WTC11 (cell line): Measurements from ENCODE around the gene F10. TPM values are rescaled to one million over a fixed set of nuclear protein-coding genes. Genes with fewer than 3 reads are reported as not detected.

Experiments
- ATAC-seq: fragments of 200-7000 bp; cut with Tn5 transposase; 2 replicates; pipeline ENCODE4 v1.10.0; 2021; ENCODE audit warnings: mild to moderate bottlenecking, moderate library complexity
- CTCF ChIA-PET: fragments of 300-600 bp; sonication (Branson Sonifier 250); formaldehyde crosslinking; loops from one replicate; lab custom pipeline; 2021; ENCODE audit warnings: antibody characterized with exemption; lab: Charles Lee
- POLR2A ChIA-PET: fragments of 350-600 bp; sonication (Branson Sonifier 250); formaldehyde crosslinking; loops from one replicate; lab custom pipeline; 2021; ENCODE audit warnings: antibody characterized with exemption; lab: Charles Lee
- DNase-seq: peaks from one replicate; pipeline ENCODE4 v3.0.0; 2021; ENCODE audit warnings: low spot score
- H3K27ac Mint-ChIP-seq: 2 replicates; pipeline ENCODE4 v1.8.0; 2021; ENCODE audit warnings: mixed read lengths
- H3K27me3 Mint-ChIP-seq: 2 replicates; pipeline ENCODE4 v1.8.0; 2021; ENCODE audit warnings: low read depth, mild to moderate bottlenecking, moderate library complexity, mixed read lengths
- H3K36me3 Mint-ChIP-seq: 2 replicates; pipeline ENCODE4 v1.8.0; 2021; ENCODE audit warnings: mixed read lengths
- H3K4me1 Mint-ChIP-seq: 2 replicates; pipeline ENCODE4 v1.8.0; 2022; ENCODE audit warnings: mixed read lengths
- H3K4me3 Mint-ChIP-seq: 2 replicates; pipeline ENCODE4 v1.8.0; 2021; ENCODE audit warnings: mild to moderate bottlenecking, moderate library complexity, mixed read lengths
- H3K9me3 Mint-ChIP-seq: 2 replicates; pipeline ENCODE4 v1.8.0; 2021; ENCODE audit warnings: mixed read lengths
- ATF1 ChIP-seq: sonication (generic); formaldehyde crosslinking; IDR thresholded peaks from 2 replicates; pipeline ENCODE4 v1.8.1; 2023; ENCODE audit warnings: mild to moderate bottlenecking, moderate library complexity, missing genetic modification reagents
- CREB1 ChIP-seq: sonication (generic); formaldehyde crosslinking; IDR thresholded peaks from 2 replicates; pipeline ENCODE4 v1.8.0; 2023; ENCODE audit warnings: mild to moderate bottlenecking, missing genetic modification reagents
- CREM ChIP-seq: sonication (generic); formaldehyde crosslinking; IDR thresholded peaks from 2 replicates; pipeline ENCODE4 v1.8.1; 2022; ENCODE audit warnings: mild to moderate bottlenecking, missing genetic modification reagents, moderate library complexity
- FOXP1 ChIP-seq: sonication (generic); formaldehyde crosslinking; IDR thresholded peaks from 2 replicates; pipeline ENCODE4 v1.8.0; 2022; ENCODE audit warnings: missing genetic modification reagents, mild to moderate bottlenecking, moderate library complexity, borderline replicate concordance
- HMGA2 ChIP-seq: fragments of 250-450 bp; sonication (Bioruptor Pico); IDR thresholded peaks from 2 replicates; pipeline ENCODE4 v1.4.0; 2021; ENCODE audit warnings: mild to moderate bottlenecking, moderate library complexity
- ZNF121 ChIP-seq: sonication (generic); formaldehyde crosslinking; IDR thresholded peaks from 2 replicates; pipeline ENCODE4 v1.8.0; 2023; ENCODE audit warnings: missing genetic modification reagents
- ZNF219 ChIP-seq: sonication (generic); formaldehyde crosslinking; IDR thresholded peaks from 2 replicates; pipeline ENCODE4 v1.8.0; 2023; ENCODE audit warnings: missing genetic modification reagents, mild to moderate bottlenecking, borderline replicate concordance
- ZNF317 ChIP-seq: sonication (generic); formaldehyde crosslinking; IDR thresholded peaks from 2 replicates; pipeline ENCODE4 v1.8.1; 2023; ENCODE audit warnings: low read depth, mild to moderate bottlenecking, moderate library complexity, missing genetic modification reagents, borderline replicate concordance
- ZNF671 ChIP-seq: fragments of 250-450 bp; sonication (Bioruptor Pico); IDR thresholded peaks from 2 replicates; pipeline ENCODE4 v1.8.0; 2021; ENCODE audit warnings: mild to moderate bottlenecking
- total RNA-seq: library from RNA; stranded (reverse); gene quantifications from 3 replicates; pipeline ENCODE4 v1.2.3, GENCODE V29; 2021
- TF ChIP-seq, protein P1 (sequence below): fragments of 250-450 bp; sonication (Bioruptor Pico); IDR thresholded peaks from 2 replicates; pipeline ENCODE4 v1.9.0; 2021; ENCODE audit warnings: mild to moderate bottlenecking
- TF ChIP-seq, protein P2 (sequence below): fragments of 200-600 bp; IDR thresholded peaks from 2 replicates; pipeline ENCODE4 v1.8.0; 2022; ENCODE audit warnings: antibody characterized with exemption
- TF ChIP-seq, protein P3 (sequence below): sonication (generic); formaldehyde crosslinking; IDR thresholded peaks from 2 replicates; pipeline ENCODE4 v1.8.1; 2023; ENCODE audit warnings: mild to moderate bottlenecking, missing genetic modification reagents
- TF ChIP-seq, protein P4 (sequence below): sonication (generic); formaldehyde crosslinking; IDR thresholded peaks from 2 replicates; pipeline ENCODE4 v1.8.1; 2022; ENCODE audit warnings: mild to moderate bottlenecking, moderate library complexity, missing genetic modification reagents
- TF ChIP-seq, protein P5 (sequence below): fragments of 250-450 bp; sonication (Bioruptor Pico); IDR thresholded peaks from 2 replicates; pipeline ENCODE4 v1.9.0; 2021; ENCODE audit warnings: mild to moderate bottlenecking, borderline replicate concordance
- TF ChIP-seq, protein P6 (sequence below): sonication (generic); formaldehyde crosslinking; IDR thresholded peaks from 2 replicates; pipeline ENCODE4 v1.8.0; 2023; ENCODE audit warnings: missing genetic modification reagents, mild to moderate bottlenecking, borderline replicate concordance

F10 gene
- total RNA-seq, 1 experiment from 2014 or later: 0.87 TPM

DNA sequence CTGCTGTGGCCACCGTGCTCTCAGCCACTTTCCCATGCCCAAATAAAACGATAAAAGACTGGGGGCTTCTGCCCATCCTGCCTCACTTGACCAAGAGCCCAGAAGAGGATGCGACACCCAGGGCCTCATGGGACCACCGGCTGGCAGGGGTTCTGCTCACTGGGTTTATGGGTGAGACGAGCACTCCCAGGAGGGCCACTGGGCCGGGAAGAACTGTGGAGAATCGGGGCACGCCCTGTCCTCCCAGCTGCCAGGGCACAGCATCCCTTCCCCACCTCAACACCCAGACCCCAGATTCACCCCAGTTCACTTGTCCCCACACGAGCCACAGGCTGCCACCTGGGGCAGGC lies 4.7 kb upstream of the F10 start (continued):
- TF ChIP-seq ZNF219 (CRISPR knock-in tag): no peak
- TF ChIP-seq ZNF317 (CRISPR knock-in tag): no peak
- TF ChIP-seq, protein P1, sequence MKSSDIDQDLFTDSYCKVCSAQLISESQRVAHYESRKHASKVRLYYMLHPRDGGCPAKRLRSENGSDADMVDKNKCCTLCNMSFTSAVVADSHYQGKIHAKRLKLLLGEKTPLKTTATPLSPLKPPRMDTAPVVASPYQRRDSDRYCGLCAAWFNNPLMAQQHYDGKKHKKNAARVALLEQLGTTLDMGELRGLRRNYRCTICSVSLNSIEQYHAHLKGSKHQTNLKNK (CRISPR knock-in tag): no peak
- TF ChIP-seq HMGA2 (CRISPR knock-in tag): no peak
- TF ChIP-seq, all 79 proteins: peak for 0

DNA sequence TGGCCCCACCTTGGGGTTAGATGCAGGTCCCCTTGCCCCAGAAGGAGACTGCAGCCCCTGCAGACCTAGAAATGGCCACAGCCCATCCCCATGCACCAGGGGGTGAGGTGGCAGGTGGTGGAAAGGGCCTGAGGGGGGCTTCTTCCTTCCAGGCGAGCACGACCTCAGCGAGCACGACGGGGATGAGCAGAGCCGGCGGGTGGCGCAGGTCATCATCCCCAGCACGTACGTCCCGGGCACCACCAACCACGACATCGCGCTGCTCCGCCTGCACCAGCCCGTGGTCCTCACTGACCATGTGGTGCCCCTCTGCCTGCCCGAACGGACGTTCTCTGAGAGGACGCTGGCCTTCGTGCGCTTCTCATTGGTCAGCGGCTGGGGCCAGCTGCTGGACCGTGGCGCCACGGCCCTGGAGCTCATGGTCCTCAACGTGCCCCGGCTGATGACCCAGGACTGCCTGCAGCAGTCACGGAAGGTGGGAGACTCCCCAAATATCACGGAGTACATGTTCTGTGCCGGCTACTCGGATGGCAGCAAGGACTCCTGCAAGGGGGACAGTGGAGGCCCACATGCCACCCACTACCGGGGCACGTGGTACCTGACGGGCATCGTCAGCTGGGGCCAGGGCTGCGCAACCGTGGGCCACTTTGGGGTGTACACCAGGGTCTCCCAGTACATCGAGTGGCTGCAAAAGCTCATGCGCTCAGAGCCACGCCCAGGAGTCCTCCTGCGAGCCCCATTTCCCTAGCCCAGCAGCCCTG lies 4.2 kb upstream of the F10 start:
- no peak for ATAC-seq
- no peak overlapping the region for H3K27ac Mint-ChIP-seq
- 0 out of 2 replicates have a peak, but pooled peaks cover 2% of the 10 kb centered on the region for H3K36me3 Mint-ChIP-seq
- no peak for DNase-seq
- POLR2A ChIA-PET: no interaction called here
- CTCF ChIA-PET: interaction anchor here (0.7 kb wide), 1 partner anchor 28 kb away, joined by 3 read pairs; no protein-coding TSS in a partner anchor
- peaks cover 6% of the 10 kb centered on the region for H3K27me3 Mint-ChIP-seq
- H3K4me1 Mint-ChIP-seq: peaks cover 9% of the 10 kb centered on the region
- H3K4me3 Mint-ChIP-seq: no peak overlapping the region
- no peak for TF ChIP-seq FOXP1 (CRISPR knock-in tag)
- TF ChIP-seq ZNF671 (CRISPR knock-in tag): no peak
- TF ChIP-seq, protein P2, sequence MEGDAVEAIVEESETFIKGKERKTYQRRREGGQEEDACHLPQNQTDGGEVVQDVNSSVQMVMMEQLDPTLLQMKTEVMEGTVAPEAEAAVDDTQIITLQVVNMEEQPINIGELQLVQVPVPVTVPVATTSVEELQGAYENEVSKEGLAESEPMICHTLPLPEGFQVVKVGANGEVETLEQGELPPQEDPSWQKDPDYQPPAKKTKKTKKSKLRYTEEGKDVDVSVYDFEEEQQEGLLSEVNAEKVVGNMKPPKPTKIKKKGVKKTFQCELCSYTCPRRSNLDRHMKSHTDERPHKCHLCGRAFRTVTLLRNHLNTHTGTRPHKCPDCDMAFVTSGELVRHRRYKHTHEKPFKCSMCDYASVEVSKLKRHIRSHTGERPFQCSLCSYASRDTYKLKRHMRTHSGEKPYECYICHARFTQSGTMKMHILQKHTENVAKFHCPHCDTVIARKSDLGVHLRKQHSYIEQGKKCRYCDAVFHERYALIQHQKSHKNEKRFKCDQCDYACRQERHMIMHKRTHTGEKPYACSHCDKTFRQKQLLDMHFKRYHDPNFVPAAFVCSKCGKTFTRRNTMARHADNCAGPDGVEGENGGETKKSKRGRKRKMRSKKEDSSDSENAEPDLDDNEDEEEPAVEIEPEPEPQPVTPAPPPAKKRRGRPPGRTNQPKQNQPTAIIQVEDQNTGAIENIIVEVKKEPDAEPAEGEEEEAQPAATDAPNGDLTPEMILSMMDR: no peak
- TF ChIP-seq, protein P3, sequence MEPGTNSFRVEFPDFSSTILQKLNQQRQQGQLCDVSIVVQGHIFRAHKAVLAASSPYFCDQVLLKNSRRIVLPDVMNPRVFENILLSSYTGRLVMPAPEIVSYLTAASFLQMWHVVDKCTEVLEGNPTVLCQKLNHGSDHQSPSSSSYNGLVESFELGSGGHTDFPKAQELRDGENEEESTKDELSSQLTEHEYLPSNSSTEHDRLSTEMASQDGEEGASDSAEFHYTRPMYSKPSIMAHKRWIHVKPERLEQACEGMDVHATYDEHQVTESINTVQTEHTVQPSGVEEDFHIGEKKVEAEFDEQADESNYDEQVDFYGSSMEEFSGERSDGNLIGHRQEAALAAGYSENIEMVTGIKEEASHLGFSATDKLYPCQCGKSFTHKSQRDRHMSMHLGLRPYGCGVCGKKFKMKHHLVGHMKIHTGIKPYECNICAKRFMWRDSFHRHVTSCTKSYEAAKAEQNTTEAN: no peak
- TF ChIP-seq, protein P4, sequence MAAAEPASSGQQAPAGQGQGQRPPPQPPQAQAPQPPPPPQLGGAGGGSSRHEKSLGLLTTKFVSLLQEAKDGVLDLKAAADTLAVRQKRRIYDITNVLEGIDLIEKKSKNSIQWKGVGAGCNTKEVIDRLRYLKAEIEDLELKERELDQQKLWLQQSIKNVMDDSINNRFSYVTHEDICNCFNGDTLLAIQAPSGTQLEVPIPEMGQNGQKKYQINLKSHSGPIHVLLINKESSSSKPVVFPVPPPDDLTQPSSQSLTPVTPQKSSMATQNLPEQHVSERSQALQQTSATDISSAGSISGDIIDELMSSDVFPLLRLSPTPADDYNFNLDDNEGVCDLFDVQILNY: no peak
- no peak for TF ChIP-seq ZNF121 (CRISPR knock-in tag)
- TF ChIP-seq ATF1 (CRISPR knock-in tag): no peak
- TF ChIP-seq, protein P5, sequence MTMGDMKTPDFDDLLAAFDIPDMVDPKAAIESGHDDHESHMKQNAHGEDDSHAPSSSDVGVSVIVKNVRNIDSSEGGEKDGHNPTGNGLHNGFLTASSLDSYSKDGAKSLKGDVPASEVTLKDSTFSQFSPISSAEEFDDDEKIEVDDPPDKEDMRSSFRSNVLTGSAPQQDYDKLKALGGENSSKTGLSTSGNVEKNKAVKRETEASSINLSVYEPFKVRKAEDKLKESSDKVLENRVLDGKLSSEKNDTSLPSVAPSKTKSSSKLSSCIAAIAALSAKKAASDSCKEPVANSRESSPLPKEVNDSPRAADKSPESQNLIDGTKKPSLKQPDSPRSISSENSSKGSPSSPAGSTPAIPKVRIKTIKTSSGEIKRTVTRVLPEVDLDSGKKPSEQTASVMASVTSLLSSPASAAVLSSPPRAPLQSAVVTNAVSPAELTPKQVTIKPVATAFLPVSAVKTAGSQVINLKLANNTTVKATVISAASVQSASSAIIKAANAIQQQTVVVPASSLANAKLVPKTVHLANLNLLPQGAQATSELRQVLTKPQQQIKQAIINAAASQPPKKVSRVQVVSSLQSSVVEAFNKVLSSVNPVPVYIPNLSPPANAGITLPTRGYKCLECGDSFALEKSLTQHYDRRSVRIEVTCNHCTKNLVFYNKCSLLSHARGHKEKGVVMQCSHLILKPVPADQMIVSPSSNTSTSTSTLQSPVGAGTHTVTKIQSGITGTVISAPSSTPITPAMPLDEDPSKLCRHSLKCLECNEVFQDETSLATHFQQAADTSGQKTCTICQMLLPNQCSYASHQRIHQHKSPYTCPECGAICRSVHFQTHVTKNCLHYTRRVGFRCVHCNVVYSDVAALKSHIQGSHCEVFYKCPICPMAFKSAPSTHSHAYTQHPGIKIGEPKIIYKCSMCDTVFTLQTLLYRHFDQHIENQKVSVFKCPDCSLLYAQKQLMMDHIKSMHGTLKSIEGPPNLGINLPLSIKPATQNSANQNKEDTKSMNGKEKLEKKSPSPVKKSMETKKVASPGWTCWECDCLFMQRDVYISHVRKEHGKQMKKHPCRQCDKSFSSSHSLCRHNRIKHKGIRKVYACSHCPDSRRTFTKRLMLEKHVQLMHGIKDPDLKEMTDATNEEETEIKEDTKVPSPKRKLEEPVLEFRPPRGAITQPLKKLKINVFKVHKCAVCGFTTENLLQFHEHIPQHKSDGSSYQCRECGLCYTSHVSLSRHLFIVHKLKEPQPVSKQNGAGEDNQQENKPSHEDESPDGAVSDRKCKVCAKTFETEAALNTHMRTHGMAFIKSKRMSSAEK (CRISPR knock-in tag): no peak
- TF ChIP-seq CREM (CRISPR knock-in tag): no peak
- TF ChIP-seq, protein P6, sequence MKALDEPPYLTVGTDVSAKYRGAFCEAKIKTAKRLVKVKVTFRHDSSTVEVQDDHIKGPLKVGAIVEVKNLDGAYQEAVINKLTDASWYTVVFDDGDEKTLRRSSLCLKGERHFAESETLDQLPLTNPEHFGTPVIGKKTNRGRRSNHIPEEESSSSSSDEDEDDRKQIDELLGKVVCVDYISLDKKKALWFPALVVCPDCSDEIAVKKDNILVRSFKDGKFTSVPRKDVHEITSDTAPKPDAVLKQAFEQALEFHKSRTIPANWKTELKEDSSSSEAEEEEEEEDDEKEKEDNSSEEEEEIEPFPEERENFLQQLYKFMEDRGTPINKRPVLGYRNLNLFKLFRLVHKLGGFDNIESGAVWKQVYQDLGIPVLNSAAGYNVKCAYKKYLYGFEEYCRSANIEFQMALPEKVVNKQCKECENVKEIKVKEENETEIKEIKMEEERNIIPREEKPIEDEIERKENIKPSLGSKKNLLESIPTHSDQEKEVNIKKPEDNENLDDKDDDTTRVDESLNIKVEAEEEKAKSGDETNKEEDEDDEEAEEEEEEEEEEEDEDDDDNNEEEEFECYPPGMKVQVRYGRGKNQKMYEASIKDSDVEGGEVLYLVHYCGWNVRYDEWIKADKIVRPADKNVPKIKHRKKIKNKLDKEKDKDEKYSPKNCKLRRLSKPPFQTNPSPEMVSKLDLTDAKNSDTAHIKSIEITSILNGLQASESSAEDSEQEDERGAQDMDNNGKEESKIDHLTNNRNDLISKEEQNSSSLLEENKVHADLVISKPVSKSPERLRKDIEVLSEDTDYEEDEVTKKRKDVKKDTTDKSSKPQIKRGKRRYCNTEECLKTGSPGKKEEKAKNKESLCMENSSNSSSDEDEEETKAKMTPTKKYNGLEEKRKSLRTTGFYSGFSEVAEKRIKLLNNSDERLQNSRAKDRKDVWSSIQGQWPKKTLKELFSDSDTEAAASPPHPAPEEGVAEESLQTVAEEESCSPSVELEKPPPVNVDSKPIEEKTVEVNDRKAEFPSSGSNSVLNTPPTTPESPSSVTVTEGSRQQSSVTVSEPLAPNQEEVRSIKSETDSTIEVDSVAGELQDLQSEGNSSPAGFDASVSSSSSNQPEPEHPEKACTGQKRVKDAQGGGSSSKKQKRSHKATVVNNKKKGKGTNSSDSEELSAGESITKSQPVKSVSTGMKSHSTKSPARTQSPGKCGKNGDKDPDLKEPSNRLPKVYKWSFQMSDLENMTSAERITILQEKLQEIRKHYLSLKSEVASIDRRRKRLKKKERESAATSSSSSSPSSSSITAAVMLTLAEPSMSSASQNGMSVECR (CRISPR knock-in tag): no peak
- no peak for TF ChIP-seq CREB1 (CRISPR knock-in tag)
- peaks cover 6% of the 10 kb centered on the region for H3K9me3 Mint-ChIP-seq
